Lower leg skin (tissue), 3 donors: ENCODE data around the gene CIAO2A.

ENCODE experiments used
- CTCF ChIP-seq, 3 donors: fragments of 450-650 bp; IDR thresholded peaks; one replicate each; pipeline ENCODE4 v1.5.1; 2016; ENCODE audit warnings: antibody characterized with exemption in 3 of 3, mild to moderate bottlenecking in 3 of 3, moderate library complexity in 2 of 3
- POLR2A ChIP-seq, 2 donors: fragments of 450-650 bp; IDR thresholded peaks; one replicate each; pipeline ENCODE4 v1.6.1; 2016 to 2017; ENCODE audit warnings: antibody characterized with exemption in 2 of 2, mild to moderate bottlenecking in 1 of 2, moderate library complexity in 1 of 2

GRCh38 chr15:64096668-64097384, 3.2 kb upstream of the CIAO2A start:
- TF ChIP-seq POLR2A (IDR thresholded peaks at IDR 0.05) (no peak), CTCF (IDR thresholded peaks at IDR 0.05) (no peak)
